Vagina (tissue), 2 donors: ENCODE data around the gene CDH4. TPM values are rescaled to one million over a fixed set of nuclear protein-coding genes. Genes with fewer than 3 reads are reported as not detected.

Source experiments
- DNase-seq, 2 donors: peaks; one replicate each; pipeline ENCODE4 v3.0.0-alpha.2; 2017; ENCODE audit errors: extremely low spot score in 2 of 2
- H3K27ac ChIP-seq: fragments of 200-600 bp; sonication (generic); one replicate; pipeline ENCODE4 v1.5.1; 2019
- H3K27me3 ChIP-seq: fragments of 200-600 bp; sonication (generic); one replicate; pipeline ENCODE4 v1.5.1; 2019
- H3K36me3 ChIP-seq, 2 donors: fragments of 200-600 bp; sonication (generic); one replicate each; pipeline ENCODE4 v1.5.1; 2017 to 2019
- H3K4me1 ChIP-seq: fragments of 200-600 bp; sonication (generic); one replicate; pipeline ENCODE4 v1.5.1; 2019
- H3K4me3 ChIP-seq, 2 donors: fragments of 200-600 bp; sonication (generic); 1 replicate in 1 of 2; 2 replicates in 1 of 2; pipeline ENCODE4 v1.5.1; 2016 to 2019
- H3K9me3 ChIP-seq: fragments of 200-600 bp; sonication (generic); one replicate; pipeline ENCODE4 v1.5.1; 2019
- POLR2A ChIP-seq, 2 donors: fragments of 450-650 bp; IDR thresholded peaks; one replicate each; pipeline ENCODE4 v1.6.1; 2017; ENCODE audit warnings: antibody characterized with exemption in 2 of 2, mild to moderate bottlenecking in 2 of 2, moderate library complexity in 2 of 2
- POLR2AphosphoS5 ChIP-seq, 2 donors: sonication (generic); formaldehyde crosslinking; IDR thresholded peaks; one replicate each; pipeline ENCODE4 v1.9.0; 2017; ENCODE audit warnings: antibody characterized with exemption in 2 of 2, mild to moderate bottlenecking in 2 of 2, low read depth in 1 of 2; ENCODE audit not compliant: insufficient read depth in 1 of 2
- intact Hi-C: fragments of 100-400 bp; cut with DNase I; formaldehyde crosslinking; loops from one replicate; pipeline ENCODE4 v1.15.1; 2023
- total RNA-seq: library from RNA; depleted of rRNA; stranded (reverse); fragments of >200 nt; gene quantifications from one replicate; pipeline ENCODE4 v1.2.3, GENCODE V29; 2016
- TF ChIP-seq, protein P1 (sequence below), 3 experiments: fragments of 450-650 bp in 2 of 3; fragments of 200-600 bp in 1 of 3; sonication (generic) in 1 of 3; IDR thresholded peaks; one replicate each; pipeline ENCODE4 v1.5.1; 2017 to 2019; ENCODE audit warnings: antibody characterized with exemption in 3 of 3, mild to moderate bottlenecking in 2 of 3, moderate library complexity in 2 of 3

CDH4 gene
- total RNA-seq, 1 donor from 2014 or later = 0.25 TPM

DNA sequence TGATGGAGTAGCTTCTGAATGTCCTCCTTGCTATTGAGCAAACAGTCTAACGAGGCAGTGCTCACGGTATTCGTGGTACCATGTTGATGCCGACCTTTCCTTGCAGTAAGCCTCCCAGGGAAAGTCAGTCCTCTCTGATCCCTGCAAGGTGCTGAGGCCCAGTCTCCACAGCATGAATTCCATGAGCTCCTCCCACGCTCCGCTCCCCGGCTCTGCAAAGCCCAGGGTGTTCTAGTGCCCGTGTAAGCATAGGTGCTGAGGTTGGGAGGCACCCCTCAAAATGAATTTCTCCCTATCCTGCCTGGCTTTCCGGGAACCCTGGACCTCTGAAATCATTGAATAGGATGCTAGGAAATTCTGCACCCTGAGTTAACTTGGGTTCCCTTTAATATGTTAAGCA lies 562.7 kb downstream of the CDH4 start:
- H3K27ac ChIP-seq = no peak overlapping the region
- no peaks in the 10 kb centered on the region for H3K36me3 ChIP-seq

DNA sequence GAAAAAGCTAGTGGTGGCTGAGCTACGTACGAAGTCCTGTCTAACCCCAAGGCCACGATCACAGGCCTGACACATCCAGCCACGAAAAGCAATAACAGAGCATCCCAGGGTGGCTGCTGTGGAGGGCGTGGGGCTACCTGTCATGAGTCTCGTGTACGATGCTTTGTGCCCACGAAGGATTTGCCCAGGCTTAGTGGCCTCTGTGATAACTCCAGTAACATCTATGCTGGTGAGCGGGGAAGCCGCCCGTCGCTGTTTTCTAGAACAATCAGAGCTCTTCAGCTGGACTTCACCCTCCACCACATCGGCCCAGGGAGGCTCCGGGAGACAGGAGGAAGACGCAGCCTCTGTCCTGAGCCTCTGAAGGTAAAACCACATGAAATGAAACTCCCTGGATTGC lies 563.1 kb downstream of the CDH4 start:
- Histone ChIP-seq H3K4me3 (no peak overlapping the region), H3K36me3 (no peaks in the 10 kb centered on the region), H3K4me1 (no peaks in the 10 kb centered on the region), H3K27ac (no peak overlapping the region), H3K9me3 (no peaks in the 10 kb centered on the region), H3K27me3 (no peaks in the 10 kb centered on the region)
- intact Hi-C loops = no loop called here
- no peak for DNase-seq
- TF ChIP-seq, protein P1, sequence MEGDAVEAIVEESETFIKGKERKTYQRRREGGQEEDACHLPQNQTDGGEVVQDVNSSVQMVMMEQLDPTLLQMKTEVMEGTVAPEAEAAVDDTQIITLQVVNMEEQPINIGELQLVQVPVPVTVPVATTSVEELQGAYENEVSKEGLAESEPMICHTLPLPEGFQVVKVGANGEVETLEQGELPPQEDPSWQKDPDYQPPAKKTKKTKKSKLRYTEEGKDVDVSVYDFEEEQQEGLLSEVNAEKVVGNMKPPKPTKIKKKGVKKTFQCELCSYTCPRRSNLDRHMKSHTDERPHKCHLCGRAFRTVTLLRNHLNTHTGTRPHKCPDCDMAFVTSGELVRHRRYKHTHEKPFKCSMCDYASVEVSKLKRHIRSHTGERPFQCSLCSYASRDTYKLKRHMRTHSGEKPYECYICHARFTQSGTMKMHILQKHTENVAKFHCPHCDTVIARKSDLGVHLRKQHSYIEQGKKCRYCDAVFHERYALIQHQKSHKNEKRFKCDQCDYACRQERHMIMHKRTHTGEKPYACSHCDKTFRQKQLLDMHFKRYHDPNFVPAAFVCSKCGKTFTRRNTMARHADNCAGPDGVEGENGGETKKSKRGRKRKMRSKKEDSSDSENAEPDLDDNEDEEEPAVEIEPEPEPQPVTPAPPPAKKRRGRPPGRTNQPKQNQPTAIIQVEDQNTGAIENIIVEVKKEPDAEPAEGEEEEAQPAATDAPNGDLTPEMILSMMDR (IDR thresholded peaks at IDR 0.05) = no peak
- no peak for TF ChIP-seq POLR2A (IDR thresholded peaks at IDR 0.05)

More for the DNA sequence above, 562.7 kb downstream of the CDH4 start:
- H3K9me3 ChIP-seq = no peaks in the 10 kb centered on the region
- no peak for TF ChIP-seq POLR2AphosphoS5 (IDR thresholded peaks at IDR 0.05; ENCODE audit: insufficient read depth in 1 of 2, low read depth in 1 of 2)
- intact Hi-C loops = no loop called here
- DNase-seq = no peak
- no peaks in the 10 kb centered on the region for H3K4me1 ChIP-seq
- H3K27me3 ChIP-seq = no peaks in the 10 kb centered on the region
- H3K4me3 ChIP-seq = no peak overlapping the region

DNA sequence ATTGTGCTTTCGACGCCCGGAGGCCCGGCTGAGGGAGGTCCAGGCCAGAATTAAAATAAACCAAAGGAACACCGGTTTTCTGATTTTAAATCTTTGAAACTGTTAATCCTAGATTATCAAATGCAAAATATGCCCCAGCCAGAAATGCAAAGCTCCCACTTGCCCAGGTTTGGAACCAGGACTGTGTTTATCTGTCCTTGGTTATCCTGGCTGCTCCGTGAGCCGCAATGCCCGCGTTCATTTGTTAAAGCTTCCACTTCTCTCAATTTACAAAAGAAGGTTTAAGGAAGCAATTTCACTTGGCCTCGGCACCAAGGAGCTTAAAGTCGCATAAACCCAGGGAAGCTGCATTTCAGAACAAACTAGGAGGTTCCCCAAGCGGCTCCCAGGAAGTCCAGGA lies 563.6 kb downstream of the CDH4 start:
- intact Hi-C loops = no loop called here
- TF ChIP-seq POLR2A (IDR thresholded peaks at IDR 0.05) (no peak), POLR2AphosphoS5 (IDR thresholded peaks at IDR 0.05; ENCODE audit: insufficient read depth in 1 of 2, low read depth in 1 of 2) (no peak)
- TF ChIP-seq, protein P1 (IDR thresholded peaks at IDR 0.05) = no peak
- no peaks in the 10 kb centered on the region for H3K9me3 ChIP-seq
- no peaks in the 10 kb centered on the region for H3K4me1 ChIP-seq
- no peaks in the 10 kb centered on the region for H3K36me3 ChIP-seq
- H3K4me3 ChIP-seq = no peak overlapping the region
- H3K27me3 ChIP-seq = no peaks in the 10 kb centered on the region
- no peak overlapping the region for H3K27ac ChIP-seq
- no peak for DNase-seq

DNA sequence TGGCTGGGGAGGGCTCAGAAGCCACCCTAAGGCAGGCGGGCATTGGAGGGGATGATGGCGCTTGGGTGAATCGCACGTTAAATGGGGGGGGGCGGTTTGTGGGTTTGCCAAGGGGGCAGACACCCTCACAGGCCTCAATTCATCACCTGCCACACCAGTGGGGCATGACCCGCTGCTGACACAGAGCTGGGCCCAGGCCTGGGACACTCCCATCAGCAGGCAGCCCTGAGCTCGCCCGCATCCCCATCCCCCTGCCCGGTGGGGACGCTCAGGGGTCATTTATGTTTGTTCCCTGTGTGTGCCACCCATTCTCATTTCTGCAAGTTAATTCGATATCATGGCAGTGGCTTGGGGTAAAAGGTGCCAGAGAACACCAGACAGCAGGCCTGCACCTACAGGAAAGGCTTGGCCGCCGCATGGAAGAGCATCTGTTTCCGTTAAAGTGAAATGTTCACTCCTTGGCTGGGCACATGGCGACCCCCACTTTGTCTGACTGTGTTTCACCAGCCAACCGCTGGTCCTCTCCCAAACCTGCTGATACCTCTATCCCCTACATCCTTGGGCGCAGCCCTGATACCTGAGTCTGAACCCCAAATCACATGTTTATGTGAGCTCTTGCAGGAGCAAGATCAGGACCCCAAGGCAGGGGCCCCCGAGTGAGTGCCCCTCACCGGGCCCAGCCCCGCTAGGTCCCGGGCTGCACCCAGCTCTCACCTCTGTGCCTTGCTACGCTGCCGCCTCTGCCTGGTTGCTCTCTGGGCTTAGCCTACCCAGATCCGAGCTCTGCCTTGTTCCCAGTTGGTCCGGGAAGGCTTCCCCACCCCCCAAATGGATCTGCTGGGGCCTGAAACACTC lies 564.8 kb downstream of the CDH4 start:
- Histone ChIP-seq H3K4me1 (no peaks in the 10 kb centered on the region), H3K4me3 (no peak overlapping the region), H3K9me3 (no peaks in the 10 kb centered on the region), H3K36me3 (no peaks in the 10 kb centered on the region), H3K27ac (no peak overlapping the region), H3K27me3 (no peaks in the 10 kb centered on the region)
- intact Hi-C loops = no loop called here
- TF ChIP-seq POLR2A (IDR thresholded peaks at IDR 0.05) (no peak), POLR2AphosphoS5 (IDR thresholded peaks at IDR 0.05; ENCODE audit: insufficient read depth in 1 of 2, low read depth in 1 of 2) (no peak)
- TF ChIP-seq, protein P1 (IDR thresholded peaks at IDR 0.05) = no peak
- no peak for DNase-seq

DNA sequence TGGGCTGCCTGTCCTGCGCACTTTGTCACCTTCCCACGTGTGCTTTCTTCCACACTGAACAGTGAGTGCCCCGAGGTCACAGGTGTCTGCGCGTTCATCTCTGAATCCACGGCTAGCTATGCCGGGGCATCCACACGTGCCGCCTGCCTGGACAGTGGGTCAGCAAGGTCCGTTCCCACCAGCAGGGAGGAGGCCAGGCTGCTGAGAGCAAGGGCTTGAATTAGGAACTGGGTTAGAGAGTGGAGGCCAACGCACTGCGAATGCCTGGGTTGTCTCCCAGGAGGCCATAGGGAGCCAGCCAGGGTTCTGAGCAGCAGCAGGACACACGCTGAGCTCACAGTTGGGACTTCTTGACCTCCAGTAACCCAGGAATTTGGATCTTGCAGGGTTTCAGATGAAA lies 565.5 kb downstream of the CDH4 start:
- Histone ChIP-seq H3K27me3 (no peaks in the 10 kb centered on the region), H3K27ac (no peak overlapping the region), H3K9me3 (no peaks in the 10 kb centered on the region), H3K4me1 (no peaks in the 10 kb centered on the region), H3K4me3 (no peak overlapping the region), H3K36me3 (no peaks in the 10 kb centered on the region)
- DNase-seq = no peak
- intact Hi-C loops = no loop called here
- no peak for TF ChIP-seq POLR2AphosphoS5 (IDR thresholded peaks at IDR 0.05; ENCODE audit: insufficient read depth in 1 of 2, low read depth in 1 of 2)
- TF ChIP-seq, protein P1 (IDR thresholded peaks at IDR 0.05) = no peak
- TF ChIP-seq POLR2A (IDR thresholded peaks at IDR 0.05) = no peak
